GM18507 (cell line): ENCODE measurements around the gene ATP8A2.

Source experiments
- DNase-seq: peaks from one replicate; pipeline ENCODE4 v3.0.0; 2011; ENCODE audit warnings: low read depth; ENCODE audit not compliant: insufficient read length; ENCODE audit errors: extremely low spot score
- FAIRE-seq: peaks from 2 replicates; lab custom pipeline; 2011; peaks lifted over from hg19 to GRCh38; lab: Jason Lieb, UNC

Gene ATP8A2

DNA sequence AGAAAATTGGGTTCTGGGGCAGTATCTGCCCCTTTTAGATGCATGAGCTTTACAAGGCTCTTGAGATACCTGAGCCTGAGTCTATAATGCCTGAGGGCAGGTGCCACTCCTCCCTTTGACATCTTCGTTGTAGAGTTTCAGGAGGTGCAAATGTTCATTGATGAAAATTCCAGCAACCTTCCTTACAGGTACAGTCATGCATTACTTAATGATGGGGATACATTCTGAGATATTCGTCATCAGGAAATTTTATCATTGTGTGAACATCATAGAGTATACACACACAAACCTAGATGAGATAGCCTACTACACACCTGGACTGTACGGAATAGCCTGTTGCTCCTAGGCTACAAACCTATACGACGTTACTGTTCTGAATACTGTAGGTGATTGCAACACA, 370.0 kb downstream of the ATP8A2 start:
- no peak for DNase-seq
- no peak for FAIRE-seq

DNA sequence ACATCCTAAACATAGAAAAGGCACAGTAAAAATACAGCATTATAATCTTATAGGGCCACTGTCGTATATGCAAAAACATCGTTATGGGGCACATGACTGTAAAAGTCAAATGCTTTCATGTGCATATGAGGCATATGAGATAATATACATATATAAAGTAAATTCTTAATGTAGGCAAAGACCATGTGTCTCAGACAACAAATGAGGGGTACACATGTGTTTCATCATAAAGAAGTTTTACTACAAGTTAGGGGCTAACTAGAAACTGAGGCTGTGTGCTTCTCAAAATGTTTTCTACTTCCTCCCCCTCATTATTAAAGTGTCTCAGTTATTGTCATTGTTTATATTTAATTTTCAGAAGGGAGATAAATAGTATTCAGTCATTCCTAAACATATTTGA, 370.4 kb downstream of the ATP8A2 start:
- FAIRE-seq = no peak

DNA sequence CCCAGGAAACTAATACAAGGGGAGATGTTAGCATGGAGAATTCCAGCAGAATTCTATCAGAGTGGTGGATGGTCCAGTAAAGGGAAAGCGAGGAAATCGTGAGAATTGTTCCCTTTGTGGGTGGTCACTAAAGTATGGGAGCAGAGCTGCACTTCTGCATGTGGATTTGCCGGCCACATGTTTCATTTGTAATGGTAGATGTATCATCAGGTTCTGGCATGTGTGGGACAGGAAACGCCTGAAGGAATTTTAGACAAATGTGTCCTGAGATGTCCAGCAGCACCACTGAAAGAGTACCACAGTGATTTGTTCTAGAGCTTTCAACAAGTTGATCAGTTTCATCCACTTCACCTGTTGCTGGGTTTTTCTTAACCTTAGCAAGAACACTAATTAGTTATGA, 371.6 kb downstream of the ATP8A2 start:
- DNase-seq (no peak), FAIRE-seq (no peak)

More for the DNA sequence above, 370.4 kb downstream of the ATP8A2 start:
- no peak for DNase-seq

DNA sequence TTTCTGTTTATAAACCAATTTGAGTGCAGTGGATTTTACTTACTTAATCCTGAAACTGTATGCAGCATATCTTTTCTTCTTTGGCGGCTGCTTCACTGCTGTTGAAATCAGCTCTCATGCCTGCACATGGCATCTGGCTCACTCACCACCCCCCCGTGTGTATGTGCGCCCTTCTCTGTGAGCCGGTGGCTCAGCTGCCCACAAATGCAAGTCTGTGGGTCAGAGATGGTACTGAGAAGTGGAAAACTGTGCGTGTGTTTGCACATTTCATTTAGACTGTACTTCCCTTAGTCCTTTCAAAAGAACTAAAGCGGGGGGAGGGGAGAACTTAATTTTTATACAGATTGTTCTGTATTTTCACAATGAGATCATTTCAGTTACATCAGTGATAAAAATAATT, 372.4 kb downstream of the ATP8A2 start:
- FAIRE-seq = no peak
- DNase-seq = no peak

DNA sequence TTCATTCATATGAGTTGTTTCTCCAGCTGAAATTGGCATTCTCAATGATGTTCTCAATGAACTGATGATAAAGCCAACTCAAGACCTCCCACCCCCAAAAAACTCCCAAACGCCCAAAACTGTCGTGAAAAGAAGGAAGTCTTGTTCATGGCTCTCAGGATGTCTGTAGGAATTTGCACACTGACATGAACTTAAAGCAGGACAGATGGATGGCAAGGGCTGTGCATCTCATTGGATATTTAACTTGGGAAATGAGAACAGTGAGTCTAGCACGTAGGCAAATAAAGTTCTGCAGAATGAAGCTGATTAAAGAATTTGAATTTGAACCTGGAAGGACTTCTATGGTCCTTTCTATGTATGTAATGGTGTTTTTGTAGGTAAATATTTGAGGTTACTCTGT, 374.4 kb downstream of the ATP8A2 start:
- FAIRE-seq = no peak
- no peak for DNase-seq

GRCh38 chr13:25752957-25753551, 381.3 kb downstream of the ATP8A2 start:
- no peak for FAIRE-seq
- no peak for DNase-seq

DNA sequence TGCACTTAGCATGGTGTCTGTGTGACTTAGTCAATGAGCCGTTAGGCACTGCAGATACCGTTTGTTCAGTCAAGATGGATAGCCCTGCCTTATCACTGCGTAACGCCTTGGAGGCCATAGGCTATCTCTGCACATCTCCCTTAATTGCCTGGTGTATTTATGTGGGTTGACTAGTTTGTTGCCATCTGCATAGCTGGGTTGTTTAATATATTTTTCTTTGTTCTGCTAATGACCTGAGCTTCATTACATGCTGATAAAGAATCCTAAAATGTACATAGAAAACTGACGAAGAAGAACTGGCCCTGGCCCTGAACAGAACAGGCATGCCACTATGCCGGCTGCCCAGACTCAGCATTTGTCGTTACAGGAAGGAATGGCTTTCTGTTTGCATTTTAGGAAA, 382.2 kb downstream of the ATP8A2 start:
- no peak for DNase-seq
- FAIRE-seq = no peak

DNA sequence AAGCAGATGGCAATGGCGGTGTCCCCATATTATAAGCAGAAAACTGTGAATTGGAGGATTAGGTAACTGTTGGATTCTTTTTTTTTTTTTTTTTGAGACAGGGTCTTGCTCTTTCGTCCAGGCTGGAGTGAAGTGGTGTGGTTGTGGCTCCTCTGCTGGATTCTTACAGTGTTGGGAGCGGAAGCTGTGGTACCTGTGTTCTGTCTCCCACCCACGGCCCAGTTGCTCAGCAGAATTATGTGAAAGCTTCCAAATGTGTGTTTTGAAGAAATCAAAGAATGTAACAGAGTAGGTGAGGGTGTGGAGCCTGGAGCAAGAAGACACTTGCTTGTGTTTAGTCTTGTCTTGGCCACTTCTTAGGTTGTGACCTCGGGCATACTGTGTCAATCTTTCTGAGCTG, 384.5 kb downstream of the ATP8A2 start:
- DNase-seq (no peak), FAIRE-seq (no peak)

GRCh38 chr13:25756912-25757311, 385.1 kb downstream of the ATP8A2 start:
- FAIRE-seq = no peak
- no peak for DNase-seq

- DNase-seq = no peak
- no peak for FAIRE-seq
These were observed 389.3 kb downstream of the ATP8A2 start for GRCh38 chr13:25761041-25761440.

DNA sequence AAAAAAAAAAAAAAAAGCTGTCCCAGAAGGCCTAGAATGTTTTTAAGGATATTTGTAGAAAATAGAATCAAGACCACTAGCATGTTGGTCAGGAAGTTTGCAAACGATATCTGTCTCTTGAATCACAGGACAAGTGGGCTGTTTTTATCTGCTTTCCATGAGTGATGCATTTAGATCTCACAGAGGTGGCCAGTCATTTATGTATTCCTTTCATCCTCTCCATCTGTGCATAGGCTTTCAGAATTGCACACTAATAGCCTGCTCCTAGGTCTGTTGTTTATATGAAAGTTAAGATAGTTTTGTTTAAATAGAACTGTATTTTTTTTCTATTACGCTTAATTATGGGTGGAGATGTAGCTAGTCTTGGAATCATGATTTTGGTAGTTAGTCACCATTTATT, 390.5 kb downstream of the ATP8A2 start:
- no peak for FAIRE-seq

GRCh38 chr13:25762795-25763377, 391.1 kb downstream of the ATP8A2 start:
- DNase-seq (no peak), FAIRE-seq (no peak)

More for the DNA sequence above, 390.5 kb downstream of the ATP8A2 start:
- DNase-seq = no peak

- DNase-seq (no peak), FAIRE-seq (no peak)
These were observed 392.6 kb downstream of the ATP8A2 start for GRCh38 chr13:25764378-25764777.

DNA sequence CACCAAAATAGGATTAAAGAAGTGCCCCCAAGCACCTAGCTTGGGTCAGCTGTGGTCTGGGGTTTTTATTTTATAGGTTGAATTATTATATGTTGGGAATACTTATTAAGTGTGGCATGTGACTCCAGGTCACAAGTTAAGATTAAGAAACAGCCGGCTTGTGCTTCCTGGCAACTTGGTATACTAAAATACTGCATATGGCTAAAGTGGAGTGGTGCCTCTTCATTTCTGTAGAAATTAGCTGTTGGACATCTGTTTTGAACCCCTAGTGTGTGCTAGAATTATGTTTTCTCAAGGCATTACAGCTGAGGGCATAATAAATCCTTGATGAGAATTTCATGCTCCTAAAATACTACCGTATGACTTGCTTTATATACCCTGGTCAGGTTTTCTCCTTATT, 393.5 kb downstream of the ATP8A2 start:
- no peak for DNase-seq
- no peak for FAIRE-seq

GRCh38 chr13:25766576-25766975, 394.8 kb downstream of the ATP8A2 start:
- FAIRE-seq (no peak), DNase-seq (no peak)

DNA sequence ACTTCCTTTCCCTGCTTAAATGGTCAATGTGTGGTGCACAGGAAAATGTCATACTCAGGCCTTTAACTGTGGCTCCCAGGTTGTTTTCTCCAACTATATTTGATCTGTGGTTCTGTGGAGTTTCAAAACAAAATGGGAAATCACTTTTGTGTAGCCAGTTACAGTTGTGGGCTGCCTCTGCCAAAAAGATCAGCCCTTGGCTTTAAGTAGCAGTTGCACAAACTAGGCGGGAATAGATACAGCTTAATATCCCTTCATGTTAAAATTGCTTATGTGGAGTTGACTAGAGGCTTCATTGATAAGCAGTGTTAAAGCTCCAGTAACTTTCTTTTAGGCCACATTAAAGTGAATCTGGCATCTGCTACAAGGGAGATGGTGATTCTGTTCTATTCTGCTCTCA, 395.2 kb downstream of the ATP8A2 start:
- DNase-seq = no peak
- FAIRE-seq = no peak

DNA sequence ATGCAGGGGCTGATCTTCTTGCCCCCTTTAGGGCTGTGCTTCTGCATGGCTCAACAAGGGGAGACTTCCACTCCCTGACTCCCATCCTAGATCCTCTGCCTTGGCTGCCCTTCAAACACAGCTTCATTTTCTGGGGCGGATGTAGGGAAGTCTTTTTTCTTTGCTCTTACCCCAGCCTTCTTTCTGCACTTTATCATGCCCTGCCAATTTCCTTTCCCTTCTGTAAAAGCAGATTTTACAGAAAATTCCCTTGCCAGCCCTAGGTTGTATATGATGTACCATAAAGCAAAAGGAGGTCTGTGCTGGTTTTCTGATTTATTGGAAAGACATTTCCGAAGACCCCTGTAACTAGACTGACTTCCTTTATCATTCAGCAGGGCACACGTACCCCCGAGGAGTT, 396.6 kb downstream of the ATP8A2 start:
- FAIRE-seq = no peak
- no peak for DNase-seq

- no peak for DNase-seq
- no peak for FAIRE-seq
These were observed 397.1 kb downstream of the ATP8A2 start for GRCh38 chr13:25768838-25769237.

DNA sequence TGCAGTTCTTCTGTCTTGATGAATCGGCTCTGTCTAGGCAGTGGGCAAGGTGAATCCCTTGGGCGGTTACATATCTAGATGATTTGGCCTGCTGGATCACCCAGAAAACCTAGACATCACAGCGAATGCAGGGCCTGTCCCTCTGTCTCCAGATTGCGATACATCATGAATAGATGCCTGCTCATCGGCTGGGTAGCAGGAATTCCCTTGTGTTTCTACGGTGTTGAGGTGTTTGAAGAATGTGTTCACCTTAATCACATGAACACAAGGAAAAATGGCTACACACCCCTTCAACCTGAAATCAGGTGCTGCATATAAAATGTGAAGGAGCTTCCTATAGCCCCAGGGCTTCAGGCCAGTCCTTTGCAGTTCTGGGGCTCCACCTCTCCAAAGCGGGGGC, 398.8 kb downstream of the ATP8A2 start:
- DNase-seq (no peak), FAIRE-seq (no peak)

DNA sequence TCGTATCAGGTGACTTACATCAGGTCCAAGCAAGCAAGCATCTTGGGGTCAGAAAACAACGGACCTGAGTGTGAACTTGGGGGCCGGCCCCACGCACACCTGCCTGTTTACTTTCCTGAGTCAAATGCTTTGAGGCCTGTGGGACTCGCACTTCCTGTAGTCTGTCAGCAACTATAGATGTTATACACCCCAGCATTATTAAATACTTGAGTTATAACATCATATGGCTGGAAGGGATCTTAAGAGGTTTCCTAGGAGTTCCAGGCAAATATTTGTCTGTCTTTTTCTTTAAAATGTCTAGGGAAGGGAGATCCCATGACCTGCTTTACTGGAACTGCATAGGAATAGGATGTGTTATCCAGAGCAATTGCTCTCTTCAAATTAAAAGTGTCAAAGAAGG, 399.4 kb downstream of the ATP8A2 start:
- no peak for DNase-seq

GRCh38 chr13:25771641-25772478, 400.1 kb downstream of the ATP8A2 start:
- FAIRE-seq (no peak), DNase-seq (no peak)

More for the DNA sequence above, 399.4 kb downstream of the ATP8A2 start:
- no peak for FAIRE-seq
